22Rv1 (cell line): ENCODE results near the gene LRRC30.

Source experiments
- ZFX ChIP-seq: fragments of 450-650 bp; IDR thresholded peaks from 2 replicates; pipeline ENCODE4 v1.6.1; 2017; ENCODE audit warnings: antibody characterized with exemption, borderline replicate concordance
- TF ChIP-seq, protein P1 (sequence below): fragments of 450-650 bp; IDR thresholded peaks from 2 replicates; pipeline ENCODE4 v1.5.1; 2017; ENCODE audit warnings: mild to moderate bottlenecking

DNA sequence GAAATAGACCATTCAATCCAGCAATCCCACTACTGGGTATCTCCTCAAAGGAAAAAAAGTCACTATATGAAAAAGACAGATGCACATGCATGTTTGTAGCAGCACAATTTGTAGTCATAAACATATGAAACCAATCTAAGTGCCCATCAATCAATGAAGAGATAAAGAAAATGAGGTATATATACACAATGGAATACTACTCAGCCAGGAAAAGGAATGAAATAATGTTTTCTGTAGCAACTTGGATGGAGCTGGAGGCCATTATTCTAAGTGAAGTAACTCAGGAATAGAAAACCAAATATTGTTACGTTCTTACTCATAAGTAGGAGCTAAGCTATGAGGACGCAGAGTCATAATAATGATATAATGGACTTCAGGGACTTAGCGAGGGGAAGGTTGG is 45.2 kb upstream of the LRRC30 start:
- TF ChIP-seq, protein P1, sequence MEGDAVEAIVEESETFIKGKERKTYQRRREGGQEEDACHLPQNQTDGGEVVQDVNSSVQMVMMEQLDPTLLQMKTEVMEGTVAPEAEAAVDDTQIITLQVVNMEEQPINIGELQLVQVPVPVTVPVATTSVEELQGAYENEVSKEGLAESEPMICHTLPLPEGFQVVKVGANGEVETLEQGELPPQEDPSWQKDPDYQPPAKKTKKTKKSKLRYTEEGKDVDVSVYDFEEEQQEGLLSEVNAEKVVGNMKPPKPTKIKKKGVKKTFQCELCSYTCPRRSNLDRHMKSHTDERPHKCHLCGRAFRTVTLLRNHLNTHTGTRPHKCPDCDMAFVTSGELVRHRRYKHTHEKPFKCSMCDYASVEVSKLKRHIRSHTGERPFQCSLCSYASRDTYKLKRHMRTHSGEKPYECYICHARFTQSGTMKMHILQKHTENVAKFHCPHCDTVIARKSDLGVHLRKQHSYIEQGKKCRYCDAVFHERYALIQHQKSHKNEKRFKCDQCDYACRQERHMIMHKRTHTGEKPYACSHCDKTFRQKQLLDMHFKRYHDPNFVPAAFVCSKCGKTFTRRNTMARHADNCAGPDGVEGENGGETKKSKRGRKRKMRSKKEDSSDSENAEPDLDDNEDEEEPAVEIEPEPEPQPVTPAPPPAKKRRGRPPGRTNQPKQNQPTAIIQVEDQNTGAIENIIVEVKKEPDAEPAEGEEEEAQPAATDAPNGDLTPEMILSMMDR = no peak
- no peak for TF ChIP-seq ZFX
